Kidney capillary endothelial cell (primary cell): Measurements from ENCODE around the gene HOXA2.

Experiments
- DNase-seq: peaks from one replicate; pipeline ENCODE4 v3.0.0-alpha.2; 2018; ENCODE audit warnings: low spot score

Gene HOXA2

GRCh38 chr7:27098578-27099451 is 3.7 kb downstream of the HOXA2 start:
- no peak for DNase-seq

DNA sequence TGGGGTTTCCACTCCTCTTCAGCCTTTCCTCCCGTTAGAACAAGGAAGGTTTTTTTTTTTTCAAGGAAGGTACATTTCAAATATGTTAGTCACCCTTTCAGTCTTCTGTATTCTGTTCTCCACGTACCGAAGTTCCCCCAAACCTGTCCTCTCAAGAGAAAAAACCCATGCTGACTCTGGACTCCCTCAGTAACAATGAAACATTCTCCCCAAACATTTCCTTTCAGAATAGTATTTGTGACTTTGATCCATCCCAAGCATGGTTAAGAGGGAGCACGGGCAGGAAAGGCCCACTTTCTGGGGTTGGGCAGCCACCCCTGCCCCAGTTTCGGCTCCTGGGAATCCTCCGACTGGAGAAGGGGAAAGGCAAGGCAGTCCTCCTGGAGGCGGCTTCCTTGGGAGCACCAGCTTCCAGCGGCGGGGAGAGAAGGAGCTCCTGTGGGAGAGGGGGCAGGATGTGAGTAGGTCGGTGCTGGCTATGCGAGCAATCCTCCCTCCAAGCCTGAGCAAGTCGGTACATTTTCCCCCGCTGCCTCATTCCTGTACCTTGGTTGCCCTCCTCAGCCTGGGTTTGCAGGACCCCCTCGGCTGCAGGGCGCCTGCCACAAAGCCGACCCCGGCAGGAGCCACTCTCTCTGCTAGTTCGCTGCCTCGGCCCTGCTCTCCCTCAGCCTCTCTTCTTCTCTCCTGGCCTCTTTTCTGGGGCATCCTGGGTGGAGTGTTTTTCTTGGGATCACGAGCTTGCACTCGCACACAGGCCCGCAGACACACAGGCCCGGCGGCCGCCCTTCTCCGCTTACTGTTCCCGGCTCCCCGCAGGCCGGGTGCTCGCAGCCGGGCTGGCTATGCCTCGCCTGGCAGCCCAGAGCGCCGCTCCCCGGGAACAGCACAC is 4.6 kb downstream of the HOXA2 start:
- DNase-seq, result no peak

- DNase-seq, result no peak
These were observed 5.5 kb downstream of the HOXA2 start for GRCh38 chr7:27096768-27097514.

DNA sequence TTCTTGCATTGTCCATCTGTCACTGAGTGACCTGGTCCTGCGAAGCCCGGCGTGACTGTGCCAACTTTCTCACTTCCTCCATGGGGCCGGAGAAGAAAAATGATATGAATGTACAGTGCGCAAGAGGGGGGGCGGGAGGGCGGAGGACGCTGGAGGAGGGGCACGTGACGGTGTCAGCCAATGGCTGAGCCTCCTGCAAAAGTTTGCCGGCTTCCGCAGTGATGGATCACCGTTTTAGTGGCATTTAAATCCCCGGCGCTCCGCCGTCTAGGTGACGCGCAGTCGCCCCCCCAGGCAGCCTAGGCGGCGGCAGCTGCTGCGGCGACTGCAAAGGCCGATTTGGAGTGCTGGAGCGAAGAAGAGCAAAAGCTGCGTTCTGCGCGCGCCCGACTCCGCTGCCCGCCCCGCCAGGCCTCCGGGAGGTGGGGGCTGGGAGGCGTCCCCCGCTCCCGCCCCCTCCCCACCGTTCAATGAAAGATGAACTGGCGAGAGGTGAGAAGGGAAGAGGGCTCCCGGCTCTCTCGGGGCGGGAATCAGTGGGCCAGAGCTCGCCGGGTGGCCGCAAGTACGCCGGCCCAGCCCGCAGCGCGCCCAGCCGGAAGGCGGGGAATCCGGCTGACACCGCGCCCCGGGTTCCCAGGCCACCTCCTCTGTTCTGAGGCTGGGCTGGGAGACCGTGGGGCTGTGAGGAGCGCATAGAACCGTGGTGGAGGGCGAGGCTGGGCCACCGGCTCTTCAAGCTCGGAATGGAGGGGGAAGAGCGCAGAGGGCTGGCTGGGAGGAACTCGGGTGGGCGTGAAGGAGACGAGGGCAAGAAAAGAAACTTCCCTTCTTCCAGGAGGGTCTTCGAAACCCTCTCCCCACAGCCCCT is 6.4 kb downstream of the HOXA2 start, which contains the start of gene HOXA1:
Gene HOXA1 (minus strand): TSS at position 104 of the 871 bp plus-strand sequence. CDS start 88 bp downstream, at position 16.
- DNase-seq, result peak; percentile 94

- DNase-seq, result no peak
These were observed 7.2 kb downstream of the HOXA2 start for GRCh38 chr7:27095050-27095896.

- DNase-seq, result no peak
These were observed 8.0 kb downstream of the HOXA2 start for GRCh38 chr7:27094304-27095049.

DNA sequence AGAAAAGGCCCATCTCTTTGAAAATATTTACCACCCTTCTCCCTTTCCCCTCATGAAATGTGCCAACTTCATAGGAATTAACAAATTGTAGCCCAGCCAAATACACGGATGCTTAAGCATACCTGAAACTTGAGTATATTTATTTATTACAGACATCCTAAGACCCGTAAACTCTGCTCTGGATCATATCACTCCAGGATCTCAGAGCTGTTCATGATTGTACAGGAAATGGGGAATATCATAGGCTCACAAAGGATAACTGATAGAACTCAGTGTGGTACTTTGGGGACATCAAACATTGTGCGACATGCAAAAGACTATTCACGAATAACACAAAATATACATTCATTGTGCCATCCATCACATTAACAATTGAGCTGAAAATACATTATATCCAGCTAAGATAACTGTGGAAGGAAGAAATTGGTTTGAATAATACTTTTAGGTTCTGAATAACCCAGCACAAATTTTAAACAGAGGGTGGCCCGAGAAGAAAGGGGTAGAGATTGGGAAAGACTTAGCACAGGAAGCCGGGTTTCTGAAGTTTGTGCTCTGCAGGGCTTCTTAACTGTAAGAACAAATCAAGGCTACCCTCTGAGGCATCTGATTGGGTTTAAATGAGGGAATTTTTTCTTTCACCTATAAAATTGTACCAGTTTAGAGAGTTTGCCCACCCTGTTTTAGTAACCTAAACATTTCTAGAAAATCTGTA is 9.1 kb downstream of the HOXA2 start:
- no peak for DNase-seq

DNA sequence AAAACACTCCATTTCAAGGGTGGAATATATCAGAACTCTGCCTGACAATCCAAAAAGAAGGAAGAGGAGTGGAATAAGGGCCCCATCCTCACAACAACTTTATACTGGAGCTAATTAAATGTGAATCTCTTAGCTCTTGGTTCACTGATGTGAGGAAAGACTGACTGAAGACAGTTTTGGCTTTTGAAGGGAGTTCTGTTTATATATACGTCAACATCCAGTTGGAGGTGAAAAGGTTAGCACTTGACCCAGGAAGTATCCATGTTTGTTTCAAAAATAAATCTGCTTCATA is 9.7 kb downstream of the HOXA2 start:
- DNase-seq, result no peak

DNA sequence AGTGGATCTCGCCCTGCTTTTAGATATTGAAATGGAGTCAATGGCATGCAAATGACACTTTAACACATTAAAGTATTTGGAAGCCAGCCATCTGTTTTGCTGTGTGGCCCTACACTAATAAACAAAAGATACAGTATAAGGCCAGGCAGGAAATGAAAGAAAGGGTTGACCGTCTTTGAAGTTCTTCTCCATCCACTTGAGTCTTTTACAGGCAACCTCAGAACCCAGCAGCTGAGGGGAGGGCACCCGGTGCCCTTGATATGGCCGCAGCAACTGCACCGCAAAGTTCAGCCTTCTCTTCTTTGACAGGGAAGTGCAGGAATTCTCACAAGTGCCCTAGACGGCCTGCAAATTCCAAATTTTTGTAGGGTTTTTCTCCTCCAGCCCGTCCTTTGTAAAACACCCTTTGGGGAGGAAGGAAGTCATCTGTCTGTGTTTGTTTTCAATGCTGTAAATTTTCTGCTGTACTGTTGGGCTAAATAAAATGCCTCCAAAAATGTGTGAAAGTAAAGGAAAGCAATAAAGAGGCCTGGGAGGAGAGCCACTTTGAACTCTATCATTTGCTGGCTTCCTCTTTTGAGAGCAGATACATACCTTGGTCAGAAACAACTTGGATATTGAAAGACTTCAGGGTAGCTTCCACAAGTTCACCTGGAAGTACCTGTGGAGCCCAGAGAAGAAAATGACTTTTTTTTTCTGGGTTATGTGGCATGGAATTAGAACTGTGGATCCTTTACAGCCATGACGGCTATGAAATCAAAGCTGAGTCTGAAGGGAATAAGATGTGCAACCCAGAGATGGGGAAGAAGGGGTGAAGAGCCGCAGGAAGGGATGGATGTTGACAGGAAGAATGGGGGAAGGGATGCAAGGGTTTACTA is 10.3 kb downstream of the HOXA2 start:
- DNase-seq, result no peak

- no peak for DNase-seq
These were observed 11.4 kb downstream of the HOXA2 start for GRCh38 chr7:27091105-27091504.

GRCh38 chr7:27088002-27088922 is 14.2 kb downstream of the HOXA2 start:
- DNase-seq, result no peak

GRCh38 chr7:27083646-27084045 is 18.8 kb downstream of the HOXA2 start:
- DNase-seq, result no peak

- DNase-seq, result no peak
These were observed 20.3 kb downstream of the HOXA2 start for GRCh38 chr7:27082171-27082570.

DNA sequence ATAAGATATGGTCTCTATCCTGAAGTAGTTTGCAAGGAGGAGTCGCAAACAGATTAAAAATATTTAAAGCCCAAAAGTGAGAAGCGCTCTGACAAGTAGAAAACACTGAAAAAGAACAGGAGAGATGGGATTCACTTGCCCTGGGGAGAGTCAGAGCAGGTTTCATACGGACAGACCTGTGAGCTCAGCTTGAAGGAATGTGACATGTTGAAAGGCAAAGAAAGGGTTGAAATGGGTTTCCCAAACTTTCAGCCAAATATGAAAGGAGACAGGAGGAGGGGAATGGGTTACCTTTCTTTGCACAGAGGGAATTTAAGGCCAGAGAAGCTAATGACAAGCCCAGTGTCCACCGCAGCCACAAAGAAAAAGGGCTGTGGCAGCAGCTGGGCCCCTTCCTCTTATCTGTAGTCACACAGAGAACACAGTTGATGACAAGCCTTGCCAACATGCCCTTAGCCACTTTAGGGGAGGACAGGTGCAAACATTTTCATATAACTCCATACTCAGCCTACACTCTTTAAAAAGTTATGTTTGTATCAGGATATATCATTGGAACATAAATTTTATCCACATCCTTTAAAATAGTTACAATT is 21.5 kb downstream of the HOXA2 start:
- no peak for DNase-seq

GRCh38 chr7:27079234-27079975 is 23.1 kb downstream of the HOXA2 start:
- no peak for DNase-seq
